SH-SY5Y (cell line): ENCODE results near the gene PDZD2.

Source experiments
- GATA2 ChIP-seq: IDR thresholded peaks from 2 replicates; pipeline ENCODE4 v1.6.1; 2011; ENCODE audit warnings: mild to moderate bottlenecking, low read depth, low read length
- GATA3 ChIP-seq: IDR thresholded peaks from 2 replicates; pipeline ENCODE4 v1.6.1; 2011; ENCODE audit warnings: low read depth, mild to moderate bottlenecking, low read length, moderate library complexity

Gene PDZD2

GRCh38 chr5:32116574-32117313, 477.8 kb downstream of the PDZD2 start:
- TF ChIP-seq GATA2 (no peak), GATA3 (no peak)

- TF ChIP-seq GATA2 (no peak), GATA3 (no peak)
Measured at GRCh38 chr5:32123058-32123805, 484.3 kb downstream of the PDZD2 start.

- TF ChIP-seq GATA2 (no peak), GATA3 (no peak)
Measured at GRCh38 chr5:32123889-32124676, 485.2 kb downstream of the PDZD2 start.

- no peak for TF ChIP-seq GATA2
- TF ChIP-seq GATA3, result no peak
Measured at GRCh38 chr5:32126691-32127090, 487.8 kb downstream of the PDZD2 start.

- TF ChIP-seq GATA2, result no peak
- TF ChIP-seq GATA3, result no peak
Measured at GRCh38 chr5:32127711-32128110, 488.8 kb downstream of the PDZD2 start.

- TF ChIP-seq GATA2, result no peak
- no peak for TF ChIP-seq GATA3
Measured at GRCh38 chr5:32129074-32129598, 490.2 kb downstream of the PDZD2 start.

- TF ChIP-seq GATA2 (no peak), GATA3 (no peak)
Measured at GRCh38 chr5:32130865-32131264, 491.9 kb downstream of the PDZD2 start.

GRCh38 chr5:32131604-32132003, 492.7 kb downstream of the PDZD2 start:
- no peak for TF ChIP-seq GATA3
- no peak for TF ChIP-seq GATA2

- TF ChIP-seq GATA2 (no peak), GATA3 (no peak)
Measured at GRCh38 chr5:32132757-32133156, 493.8 kb downstream of the PDZD2 start.

GRCh38 chr5:32135086-32135485, 496.2 kb downstream of the PDZD2 start:
- TF ChIP-seq GATA3, result no peak
- no peak for TF ChIP-seq GATA2

- TF ChIP-seq GATA3 (no peak), GATA2 (no peak)
Measured at GRCh38 chr5:32136342-32136741, 497.4 kb downstream of the PDZD2 start.

- no peak for TF ChIP-seq GATA2
- no peak for TF ChIP-seq GATA3
Measured at GRCh38 chr5:32138839-32139493, 500.0 kb downstream of the PDZD2 start.

GRCh38 chr5:32143617-32144377, 504.9 kb downstream of the PDZD2 start:
- no peak for TF ChIP-seq GATA3
- TF ChIP-seq GATA2, result no peak
